ENCODE data around the gene HIGD1C. TPM values are rescaled to one million over a fixed set of nuclear protein-coding genes. Genes with fewer than 3 reads are reported as not detected.

Gene HIGD1C
- total RNA-seq, 1 donor from 2014 or later = not detected

- Histone ChIP-seq H3K9me3 (replicated peaks) (peaks cover 38% of the 10 kb centered on the region), H3K36me3 (no peaks in the 10 kb centered on the region), H3K4me1 (peaks cover 22% of the 10 kb centered on the region), H3K4me3 (no peak overlapping the region), H3K27me3 (ENCODE audit: low read depth) (no peaks in the 10 kb centered on the region), H3K27ac (replicated peaks) (no peak overlapping the region)
- no peak for TF ChIP-seq CTCF (IDR thresholded peaks at IDR 0.05; ENCODE audit: borderline replicate concordance)
- no peak for DNase-seq
- intact Hi-C loops (cut with micrococcal nuclease) = no loop called here
These were observed 33.6 kb upstream of the HIGD1C start for GRCh38 chr12:50918584-50919316.

- no peaks in the 10 kb centered on the region for H3K9me3 ChIP-seq (replicated peaks)
- TF ChIP-seq CTCF (IDR thresholded peaks at IDR 0.05; ENCODE audit: borderline replicate concordance) = no peak
- H3K36me3 ChIP-seq = no peaks in the 10 kb centered on the region
- H3K4me3 ChIP-seq = peak overlapping the region; percentile 88
- no peak for DNase-seq
- peak overlapping the region; percentile 94 for H3K27ac ChIP-seq (replicated peaks)
- H3K27me3 ChIP-seq (ENCODE audit: low read depth) = no peaks in the 10 kb centered on the region
- intact Hi-C loops (cut with micrococcal nuclease) = loop anchor here (10.0 kb wide), 1 partner anchor 62 kb away; no protein-coding TSS in a partner anchor
- H3K4me1 ChIP-seq = peaks cover 56% of the 10 kb centered on the region
These were observed 29.5 kb upstream of the HIGD1C start for GRCh38 chr12:50922820-50923219.

GRCh38 chr12:50923361-50924130 is 28.8 kb upstream of the HIGD1C start:
- Histone ChIP-seq H3K9me3 (replicated peaks) (no peaks in the 10 kb centered on the region), H3K4me1 (peaks cover 64% of the 10 kb centered on the region), H3K27me3 (ENCODE audit: low read depth) (no peaks in the 10 kb centered on the region), H3K4me3 (peak overlapping the region; percentile 88), H3K27ac (replicated peaks) (peak overlapping the region; percentile 94), H3K36me3 (no peaks in the 10 kb centered on the region)
- no peak for TF ChIP-seq CTCF (IDR thresholded peaks at IDR 0.05; ENCODE audit: borderline replicate concordance)
- DNase-seq = no peak
- intact Hi-C loops (cut with micrococcal nuclease) = loop anchor here (10.0 kb wide), 1 partner anchor 61 kb away; no protein-coding TSS in a partner anchor

- no peak for TF ChIP-seq CTCF (IDR thresholded peaks at IDR 0.05; ENCODE audit: borderline replicate concordance)
- Histone ChIP-seq H3K4me1 (peaks cover 69% of the 10 kb centered on the region), H3K4me3 (peak overlapping the region; percentile 88), H3K27me3 (ENCODE audit: low read depth) (no peaks in the 10 kb centered on the region), H3K9me3 (replicated peaks) (no peaks in the 10 kb centered on the region), H3K27ac (replicated peaks) (peak overlapping the region; percentile 94), H3K36me3 (no peaks in the 10 kb centered on the region)
- DNase-seq = no peak
- intact Hi-C loops (cut with micrococcal nuclease) = loop anchor here (10.0 kb wide), 1 partner anchor 61 kb away; no protein-coding TSS in a partner anchor
These were observed 28.3 kb upstream of the HIGD1C start for GRCh38 chr12:50924131-50924438.

GRCh38 chr12:50924439-50925341 is 27.7 kb upstream of the HIGD1C start:
- H3K36me3 ChIP-seq = no peaks in the 10 kb centered on the region
- H3K4me1 ChIP-seq = peaks cover 74% of the 10 kb centered on the region
- peak overlapping the region; percentile 88 for H3K4me3 ChIP-seq
- intact Hi-C loops (cut with micrococcal nuclease) = loop anchor here (10.0 kb wide), 1 partner anchor 60 kb away; no protein-coding TSS in a partner anchor
- no peak for TF ChIP-seq CTCF (IDR thresholded peaks at IDR 0.05; ENCODE audit: borderline replicate concordance)
- no peaks in the 10 kb centered on the region for H3K27me3 ChIP-seq (ENCODE audit: low read depth)
- no peaks in the 10 kb centered on the region for H3K9me3 ChIP-seq (replicated peaks)
- peak; percentile 90 for DNase-seq
- peak overlapping the region; percentile 94 for H3K27ac ChIP-seq (replicated peaks)
